CD4-positive, alpha-beta T cell treated with Interleukin-10 for 1 hour (primary cell): ENCODE measurements around the gene PACSIN2.
"Not testable (repeated sequence)": the region's sequence is repeated elsewhere in the genome, so short reads cannot be mapped to it uniquely, and the experiment has no call there.

ENCODE experiments used
- DNase-seq: peaks from one replicate; pipeline ENCODE4 v3.0.0-alpha.2; 2020

Gene PACSIN2

DNA sequence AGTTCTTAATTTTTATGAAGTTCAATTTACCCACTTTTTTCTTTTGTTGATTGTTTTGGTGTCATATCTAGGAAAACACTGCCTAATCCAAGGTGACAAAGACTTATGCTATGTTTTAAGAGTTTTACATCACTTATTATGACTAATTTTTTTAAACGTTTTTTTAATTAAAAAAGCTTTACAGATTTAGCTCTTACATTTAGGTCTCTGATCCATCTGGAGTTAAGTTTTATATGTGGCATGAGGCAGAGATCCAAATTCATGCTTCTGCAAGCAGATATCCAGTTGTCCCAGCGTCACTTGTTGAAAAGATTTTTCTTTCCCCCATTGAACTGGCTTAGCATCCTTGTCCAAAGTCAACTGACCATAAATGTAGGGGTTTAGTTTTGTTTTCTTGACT is 72.6 kb downstream of the PACSIN2 start:
- DNase-seq = no peak

DNA sequence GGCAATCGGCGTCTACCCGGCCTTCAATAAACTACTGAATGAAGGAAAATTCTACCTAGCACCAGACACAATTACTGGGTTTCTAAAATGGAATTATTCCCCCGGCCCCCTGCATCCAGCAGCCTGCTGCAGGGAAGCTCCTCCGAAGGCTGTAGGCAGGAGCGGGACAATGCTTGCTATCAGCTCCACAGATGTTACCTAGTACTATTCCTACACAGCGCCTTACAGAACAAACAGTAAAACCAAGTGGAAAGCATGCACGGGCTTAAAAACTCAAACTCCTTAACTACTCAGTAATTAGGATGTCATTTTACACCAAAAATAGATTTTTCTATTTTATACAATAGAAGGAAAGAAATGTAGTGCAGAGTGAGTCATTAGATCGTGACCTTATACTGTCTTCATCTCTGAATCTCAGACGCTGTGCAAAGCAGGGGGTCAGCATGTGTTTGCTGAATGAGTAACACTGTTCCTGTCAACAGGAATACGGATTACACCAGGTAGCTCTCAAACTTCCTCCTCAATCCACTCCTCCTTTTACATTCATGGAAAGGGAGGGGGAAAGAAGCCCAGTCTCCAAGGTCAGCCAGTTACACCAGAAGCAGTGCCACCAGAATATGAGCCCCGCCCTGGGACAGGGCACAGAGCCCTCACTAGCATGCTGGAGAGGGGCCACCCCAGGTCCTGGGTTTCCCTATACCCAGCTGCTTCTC is 74.9 kb downstream of the PACSIN2 start:
- DNase-seq = no peak

DNA sequence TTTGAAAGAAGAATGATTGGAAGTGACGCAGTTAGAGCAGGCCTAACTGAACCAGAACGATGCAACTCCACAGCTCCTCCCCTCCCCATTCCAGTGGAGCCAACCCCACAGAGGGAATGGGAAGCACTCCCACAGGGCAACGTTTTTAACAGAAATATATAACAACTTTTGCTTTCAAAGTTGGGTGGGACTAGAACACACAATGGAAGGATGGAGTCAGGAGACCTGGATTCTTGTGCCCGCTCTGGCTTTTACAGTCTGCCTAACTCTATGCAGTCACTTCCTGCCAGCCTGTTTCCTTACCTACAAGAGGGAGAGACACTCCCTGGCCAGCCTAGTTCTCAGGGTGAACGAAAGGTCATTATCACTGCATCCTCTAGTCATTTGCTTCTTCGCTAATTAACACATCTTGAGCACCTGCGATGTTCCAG is 75.5 kb downstream of the PACSIN2 start:
- DNase-seq = no peak

DNA sequence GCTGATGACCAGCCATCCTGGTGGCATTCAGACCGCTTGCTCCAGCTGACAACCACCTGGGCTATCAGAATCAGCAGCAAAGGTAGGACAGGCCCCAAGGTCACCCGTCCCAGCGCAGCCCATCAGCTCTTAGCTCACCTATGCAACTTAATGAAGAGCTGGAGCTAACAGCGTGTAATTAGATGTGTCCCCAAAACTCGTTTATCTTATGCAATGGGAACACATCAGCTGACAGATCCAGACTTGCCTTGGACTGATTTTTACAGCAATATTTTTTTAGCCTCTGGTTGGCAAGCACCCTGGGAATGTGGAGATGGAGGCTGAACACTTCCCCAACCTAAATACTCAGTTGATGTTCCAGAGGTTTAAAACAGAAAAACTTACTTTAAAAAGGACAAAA is 76.0 kb downstream of the PACSIN2 start:
- no peak for DNase-seq

DNA sequence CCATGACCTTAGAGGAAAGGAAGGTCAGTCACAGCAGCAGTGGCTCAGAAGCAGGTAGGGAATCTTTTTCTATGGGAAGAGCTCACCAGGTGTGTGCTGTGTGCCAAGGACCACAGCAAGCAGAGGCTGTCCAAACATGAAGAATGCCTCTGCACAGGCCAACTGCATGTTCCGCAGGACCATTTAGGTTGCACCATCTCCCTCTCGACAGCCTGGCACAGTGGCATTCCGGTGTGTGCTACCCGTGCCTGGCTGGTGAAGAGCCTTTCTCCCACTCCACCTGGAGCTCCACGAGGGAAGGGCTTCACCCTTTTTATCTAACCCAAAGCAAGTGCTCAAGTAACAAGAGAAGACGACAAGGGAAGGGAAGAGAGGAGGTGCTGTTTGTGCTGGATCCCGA is 76.5 kb downstream of the PACSIN2 start:
- no peak for DNase-seq

DNA sequence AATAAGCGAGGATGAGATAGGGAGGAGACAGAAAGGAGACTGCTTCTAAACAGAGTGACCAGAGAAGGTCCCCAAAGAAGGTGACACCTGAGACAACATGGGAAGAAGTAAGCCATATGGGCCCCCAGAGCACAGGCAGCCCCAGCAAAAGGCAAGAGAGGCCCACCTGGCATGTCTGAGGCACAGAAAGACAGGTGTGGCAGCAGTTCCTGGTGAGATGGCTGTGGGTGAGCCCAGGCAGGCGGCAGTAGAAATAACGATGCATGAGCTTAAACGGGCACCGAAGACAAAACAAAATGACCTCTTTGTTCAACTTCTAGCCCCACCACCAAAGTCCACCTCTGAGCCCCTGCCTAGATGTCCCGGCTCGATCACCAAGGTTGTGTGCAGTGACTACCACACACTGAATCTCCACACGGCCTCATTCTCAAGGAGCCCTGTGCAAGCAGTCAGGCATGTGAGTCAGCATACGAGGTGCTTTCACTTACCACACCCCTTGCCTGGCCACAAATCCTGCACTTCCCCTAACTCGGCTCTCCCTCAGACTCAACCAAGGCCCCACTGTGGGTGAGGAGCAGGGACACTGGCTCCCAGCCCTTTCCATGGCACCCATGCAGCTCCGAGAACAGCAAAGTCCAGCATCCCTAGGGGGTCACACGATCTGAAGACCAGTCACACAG is 77.6 kb downstream of the PACSIN2 start:
- peak; percentile 30 for DNase-seq

DNA sequence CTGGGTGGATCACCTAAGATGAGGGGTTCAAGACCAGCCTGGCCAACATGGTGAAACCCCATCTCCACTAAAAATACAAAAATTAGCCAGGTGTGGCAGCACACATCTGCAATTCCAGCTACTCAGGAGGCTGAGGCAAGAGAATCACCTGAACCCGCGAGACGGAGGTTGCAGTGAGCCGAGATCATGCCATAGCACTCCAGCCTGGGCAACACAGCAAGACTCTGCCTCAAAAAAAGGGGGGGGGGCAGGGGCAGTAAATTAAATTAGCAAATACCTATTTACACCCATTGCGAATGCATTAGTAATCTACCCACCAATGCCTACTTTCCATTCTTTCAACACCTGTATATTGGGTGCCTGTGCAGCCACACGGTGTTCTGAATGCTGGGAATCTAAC is 78.3 kb downstream of the PACSIN2 start:
- not testable (repeated sequence) for DNase-seq

DNA sequence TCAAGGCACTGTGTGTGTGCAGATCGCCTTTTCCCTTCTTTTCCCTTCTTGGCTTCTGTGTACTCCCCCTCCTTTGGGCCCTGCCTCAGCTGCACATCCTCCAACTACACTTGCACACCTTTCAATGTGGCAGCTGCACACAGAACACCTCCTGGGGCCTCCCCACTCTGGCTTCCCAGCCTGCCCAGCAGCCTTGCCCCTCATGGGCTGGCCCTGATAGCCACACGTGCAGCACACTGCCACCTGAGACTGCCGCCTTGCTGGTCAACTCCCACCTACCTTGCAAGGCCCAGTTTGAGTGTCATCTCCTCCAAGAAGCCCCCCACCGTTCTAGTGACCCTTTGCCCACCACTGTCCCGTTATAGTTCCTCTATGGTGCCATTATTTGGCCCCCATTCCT is 80.6 kb downstream of the PACSIN2 start:
- DNase-seq = no peak

DNA sequence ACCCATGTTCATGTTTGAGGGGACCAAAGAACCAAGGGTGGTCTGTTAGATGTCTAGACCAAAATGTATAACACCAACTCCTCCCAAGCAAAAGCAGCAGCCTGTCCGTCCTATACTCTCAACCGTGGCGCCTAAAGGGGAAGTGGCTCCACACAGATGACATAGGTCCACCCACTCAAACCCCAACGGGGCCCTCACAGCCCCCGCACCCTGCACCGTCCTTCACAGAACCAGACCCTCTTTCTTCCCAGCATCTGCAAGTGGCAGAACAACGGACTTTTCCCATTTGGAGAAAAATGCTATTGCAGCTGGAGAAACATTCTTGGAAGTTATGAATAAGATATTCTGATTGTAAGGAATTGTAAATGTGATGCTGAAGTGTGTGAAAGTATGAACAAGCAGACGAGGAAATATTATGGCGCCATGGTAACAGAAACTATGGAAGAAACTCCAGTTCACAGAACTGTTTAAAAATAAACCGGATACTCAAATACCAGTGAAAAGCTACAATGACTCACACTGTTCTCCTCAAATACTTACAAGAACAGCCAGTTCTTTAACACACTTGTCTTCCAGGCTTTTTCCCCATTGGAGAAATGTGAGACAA is 81.4 kb downstream of the PACSIN2 start:
- no peak for DNase-seq

DNA sequence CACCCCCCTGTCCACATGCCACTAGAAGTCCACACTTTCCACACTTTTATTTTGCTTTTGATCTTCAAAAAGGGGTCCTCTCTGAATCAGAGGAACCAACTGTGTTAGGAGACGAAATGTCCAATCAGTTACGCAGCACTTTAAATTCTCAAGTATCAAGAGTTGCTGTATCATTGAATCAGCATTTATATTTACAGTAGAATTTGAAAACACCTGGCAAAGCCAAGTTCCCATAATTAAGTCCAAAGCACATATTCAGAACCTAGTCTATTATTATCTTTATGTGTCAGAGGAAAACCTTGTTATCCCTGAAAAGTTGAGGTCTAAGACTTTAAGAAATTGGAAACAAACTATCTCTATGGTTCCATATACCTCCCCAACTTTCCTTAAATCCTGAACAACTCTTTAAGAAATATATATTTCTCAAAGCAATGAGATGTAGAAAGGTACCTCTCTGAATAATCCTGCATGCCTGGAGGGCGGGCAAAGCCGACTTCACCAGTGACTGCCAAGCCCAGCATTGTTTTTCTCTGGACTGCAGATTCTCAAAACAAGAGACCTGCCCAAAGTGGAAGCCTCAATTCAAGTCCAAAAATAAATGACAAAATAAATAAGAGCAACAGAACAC is 82.0 kb downstream of the PACSIN2 start:
- no peak for DNase-seq

DNA sequence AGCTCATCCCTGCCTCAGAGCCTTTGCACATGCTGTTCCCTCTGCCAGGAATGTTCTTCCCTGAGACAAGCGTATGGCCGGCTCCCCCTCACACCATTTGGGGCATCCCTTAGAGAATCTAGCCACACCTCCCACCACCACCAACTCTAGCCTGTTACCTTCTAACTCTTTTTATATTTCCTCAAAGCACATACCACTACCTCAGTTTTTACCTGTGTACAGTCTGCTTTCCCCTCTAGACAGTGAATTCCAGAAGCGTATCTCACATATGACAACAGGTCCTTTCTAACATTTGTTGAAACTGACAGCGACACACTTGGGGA is 82.8 kb downstream of the PACSIN2 start:
- DNase-seq = no peak

DNA sequence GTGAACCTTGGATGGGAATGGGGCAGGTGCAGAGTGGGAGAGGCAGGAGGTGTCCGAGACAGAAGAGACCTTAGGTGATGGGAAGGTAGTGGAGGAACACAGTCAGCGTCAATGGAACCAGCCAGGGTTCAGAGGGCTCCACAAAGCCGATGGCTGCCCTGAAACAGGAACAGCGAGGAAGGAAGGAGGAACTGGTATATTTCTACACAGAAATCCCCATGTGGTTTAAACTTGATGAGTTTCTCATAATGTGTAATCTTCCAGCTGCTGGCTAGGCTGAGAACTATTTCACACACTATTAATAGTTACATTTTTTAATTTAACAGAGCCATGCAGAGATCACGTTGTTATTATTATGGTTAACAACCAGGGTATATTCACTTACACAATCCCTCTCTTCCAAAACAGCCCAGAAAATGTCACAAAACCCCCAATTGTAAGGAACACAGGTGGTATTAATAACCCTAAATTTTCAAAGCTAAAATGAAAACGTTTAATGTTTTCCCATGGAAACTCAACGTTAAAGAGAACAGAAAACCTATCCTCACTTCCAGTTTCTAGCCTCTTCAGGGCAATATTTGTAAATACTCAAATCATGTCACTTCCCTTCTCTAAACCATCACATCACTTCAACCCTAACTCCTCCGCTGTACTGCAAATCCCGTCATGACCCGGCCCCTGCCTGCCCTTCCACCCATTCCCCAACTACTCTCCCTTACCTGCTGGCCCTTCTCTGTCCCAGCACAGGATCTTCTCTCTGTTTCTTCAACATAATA is 83.3 kb downstream of the PACSIN2 start:
- peak; percentile 25 for DNase-seq

DNA sequence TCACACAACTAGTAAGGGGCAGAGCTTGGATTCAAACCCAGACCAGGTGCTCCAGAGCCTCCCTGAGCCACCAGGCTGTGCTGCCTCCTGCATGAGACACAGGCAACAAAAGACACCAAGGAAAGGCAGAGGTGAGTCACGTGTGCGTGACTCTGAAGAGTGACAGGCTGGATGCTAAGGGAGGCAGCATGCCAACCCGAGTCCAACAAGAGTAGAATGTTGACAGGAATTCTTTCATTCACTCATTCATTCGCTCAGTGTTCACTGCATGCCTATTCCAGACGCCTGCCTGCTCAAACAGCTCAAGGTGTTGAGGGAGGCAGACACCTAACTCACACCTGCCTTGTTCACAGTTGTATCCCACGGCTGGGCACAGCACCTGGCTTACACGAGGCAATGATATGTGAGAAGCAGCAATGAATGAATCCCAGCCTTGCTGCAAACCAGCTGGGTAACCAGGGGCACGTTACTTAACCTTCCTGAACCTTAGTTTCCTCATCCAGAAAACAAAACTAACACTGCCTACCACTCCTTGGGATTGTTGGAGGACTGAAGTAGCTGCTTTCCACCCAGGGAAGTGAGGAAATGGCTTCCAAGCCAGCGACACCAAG is 84.0 kb downstream of the PACSIN2 start:
- DNase-seq = no peak

DNA sequence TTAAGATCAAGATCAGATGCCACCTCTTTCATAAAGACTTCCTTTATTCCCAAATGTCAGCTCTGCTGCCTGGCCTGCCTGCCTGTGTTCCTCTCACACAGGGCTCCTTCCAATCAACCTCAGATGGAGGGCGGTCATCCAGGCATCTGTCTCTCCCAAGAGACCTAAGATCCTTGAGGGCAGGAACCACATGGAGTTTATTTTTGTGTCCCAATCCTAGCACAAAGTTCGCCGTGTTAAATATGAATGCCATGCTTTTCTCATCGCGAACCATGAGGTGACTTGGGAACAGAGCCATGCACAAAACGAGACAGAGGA is 85.2 kb downstream of the PACSIN2 start:
- DNase-seq = no peak

DNA sequence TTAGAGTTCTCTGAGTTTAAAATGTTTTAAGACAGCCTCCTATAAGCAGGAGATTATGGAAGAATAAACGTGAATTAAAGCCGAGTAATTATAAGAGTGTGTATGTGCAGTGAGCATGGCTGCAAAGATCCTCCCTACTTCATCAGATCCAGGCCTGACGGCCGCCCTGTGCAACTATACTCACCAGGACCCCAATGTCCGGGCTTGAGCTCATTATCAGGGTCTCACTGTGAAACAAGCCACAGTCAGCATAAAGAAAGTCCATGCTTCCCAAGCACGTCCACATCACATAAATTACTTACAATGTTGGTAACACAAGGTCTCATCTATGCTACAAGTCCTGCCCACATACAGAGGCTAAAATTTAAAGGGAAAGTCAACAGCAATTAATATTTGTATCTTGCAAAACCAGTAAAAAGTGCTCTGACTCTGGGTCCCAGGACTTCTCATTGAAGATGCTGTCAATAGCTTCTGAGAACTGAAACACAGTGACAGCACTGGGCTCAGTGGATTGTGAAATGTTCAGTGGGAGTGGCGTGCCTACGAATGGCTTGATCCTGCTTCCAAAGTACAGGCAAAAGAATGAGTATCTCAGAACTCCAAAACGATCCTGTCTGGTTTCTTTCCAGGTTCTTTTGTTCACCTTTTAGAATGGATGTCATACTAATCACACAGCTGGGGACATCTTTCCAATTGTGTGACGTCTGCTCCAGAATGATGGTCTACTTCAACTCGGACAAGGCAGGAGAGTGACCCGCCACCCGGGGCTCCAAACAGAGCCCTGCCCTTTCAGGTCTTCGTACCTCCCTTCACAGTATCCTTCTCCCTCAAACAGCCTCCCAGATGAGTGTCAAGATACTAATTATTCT is 85.7 kb downstream of the PACSIN2 start:
- no peak for DNase-seq

DNA sequence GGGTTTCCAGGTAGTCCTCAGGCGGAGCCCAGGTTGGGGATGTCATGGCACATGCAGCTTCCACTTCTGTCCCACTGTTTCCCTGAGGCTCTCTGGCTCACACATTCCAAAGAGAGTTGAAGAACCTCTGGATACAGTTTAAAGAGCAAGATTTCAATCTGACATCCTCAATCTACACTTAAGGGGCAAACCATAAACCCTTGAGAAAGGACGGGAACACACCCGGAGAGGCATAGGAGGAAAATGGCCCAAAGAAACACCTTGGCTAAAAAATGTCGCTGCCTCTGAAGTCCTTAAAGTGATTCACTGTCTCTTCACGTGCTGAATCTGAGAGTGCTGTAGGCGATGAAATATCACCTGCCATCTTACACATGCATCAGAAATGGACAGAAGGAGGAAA is 87.0 kb downstream of the PACSIN2 start:
- DNase-seq = no peak

DNA sequence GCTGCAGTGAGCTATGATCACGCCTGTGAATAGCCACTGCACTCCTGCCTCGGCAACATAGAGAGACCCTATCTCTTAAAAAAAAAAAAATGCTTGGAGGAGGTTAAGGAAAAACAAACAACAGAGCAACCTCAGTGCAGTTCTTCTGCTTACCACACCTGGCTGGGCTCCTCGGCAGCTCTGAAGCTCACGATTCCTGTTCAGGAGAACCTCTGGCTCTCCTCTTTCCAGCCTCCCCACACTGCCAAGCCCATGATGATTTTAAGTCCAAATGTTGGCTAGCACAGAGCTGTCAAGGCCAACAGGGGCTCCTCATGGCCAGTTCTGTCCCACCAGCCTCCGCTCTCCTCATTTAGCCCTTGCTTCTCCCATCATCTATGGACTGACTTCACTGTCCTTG is 88.2 kb downstream of the PACSIN2 start:
- no peak for DNase-seq

DNA sequence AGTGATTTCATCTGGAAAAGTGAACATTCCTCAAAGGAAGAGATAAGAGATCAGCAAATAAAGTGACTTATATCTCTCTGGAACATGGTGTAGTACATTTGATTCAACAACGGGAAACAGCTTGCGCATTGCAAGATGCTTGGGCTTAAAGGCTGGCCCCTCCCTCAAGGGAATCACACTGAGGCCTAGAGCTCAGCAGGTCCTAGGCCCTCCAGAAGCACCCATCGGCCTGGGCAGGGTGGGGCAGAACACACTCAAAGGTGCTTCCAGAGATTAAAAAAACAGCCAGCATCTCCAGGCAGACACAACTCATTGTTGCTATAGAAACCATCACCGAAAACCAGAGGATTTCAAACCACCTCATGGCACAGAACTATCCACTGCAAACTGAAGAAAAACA is 88.8 kb downstream of the PACSIN2 start:
- DNase-seq = no peak

DNA sequence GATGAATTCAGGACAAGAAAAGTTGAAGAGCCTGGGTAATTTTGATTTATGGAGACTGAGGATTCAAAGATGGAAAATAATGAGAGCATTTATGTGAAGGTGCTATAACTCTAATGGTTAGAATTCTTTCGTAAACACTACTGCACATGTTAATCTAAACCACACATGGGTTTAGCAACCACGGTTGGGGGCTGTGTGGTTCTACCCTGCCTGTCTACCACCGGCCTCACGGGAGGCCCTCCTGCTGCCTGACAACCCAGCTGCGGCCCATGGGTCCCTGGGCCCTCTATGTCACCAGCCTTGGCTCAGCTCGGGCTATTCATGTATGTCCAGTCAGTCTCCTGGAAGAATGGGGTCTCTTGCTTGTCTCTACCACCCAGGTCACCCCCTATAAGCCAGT is 89.4 kb downstream of the PACSIN2 start:
- no peak for DNase-seq

DNA sequence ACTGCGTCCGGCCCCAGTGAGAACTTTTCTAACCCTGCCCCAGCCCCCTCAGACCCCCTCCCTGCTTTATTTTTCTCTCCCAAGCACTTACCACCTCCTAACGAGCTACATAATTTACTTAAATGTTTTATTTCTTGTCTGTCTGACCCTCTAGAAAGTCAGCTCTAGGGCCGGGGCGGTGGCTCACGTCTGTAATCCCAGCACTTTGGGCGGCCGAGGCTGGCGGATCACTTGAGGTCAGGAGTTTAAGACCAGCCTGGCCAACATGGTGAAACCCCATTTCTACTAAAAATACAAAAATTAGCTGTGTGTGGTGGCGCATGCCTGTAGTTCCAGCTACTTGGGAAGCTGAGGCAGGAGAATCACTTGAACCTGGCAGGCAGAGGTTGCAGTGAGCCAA is 89.9 kb downstream of the PACSIN2 start:
- DNase-seq = not testable (repeated sequence)

DNA sequence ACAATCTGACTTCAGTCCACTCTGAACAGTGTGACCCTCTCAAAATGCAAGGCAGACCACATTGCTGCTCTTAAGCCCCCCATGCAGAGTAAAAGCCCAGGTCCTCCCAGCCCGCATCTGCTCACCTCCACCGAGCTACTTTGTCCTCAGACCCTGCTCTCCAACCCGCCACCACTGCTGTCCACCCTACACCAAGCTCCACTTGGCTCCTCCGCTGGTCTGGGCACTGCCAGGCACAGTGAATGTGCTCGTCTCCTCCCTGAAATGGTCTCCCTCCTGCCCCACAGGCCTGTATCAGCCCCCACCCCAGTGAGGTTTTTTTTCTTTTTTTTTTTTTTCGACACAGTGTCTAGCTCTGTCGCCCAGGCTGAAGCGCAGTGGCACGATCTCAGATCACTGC is 90.5 kb downstream of the PACSIN2 start:
- DNase-seq = no peak
